BJ (cell line): ENCODE data around the gene PRRT2. TPM values are rescaled to one million over a fixed set of nuclear protein-coding genes. Genes with fewer than 3 reads are reported as not detected.
"Not testable (repeated sequence)": the region's sequence is repeated elsewhere in the genome, so short reads cannot be mapped to it uniquely, and the experiment has no call there.

Experiments used
- CTCF ChIA-PET: fragments of 350-600 bp; formaldehyde crosslinking; extraction: SDS; loops from one replicate; lab custom pipeline; 2021; ENCODE audit warnings: antibody characterized with exemption, inconsistent platforms; lab: Yijun Ruan, JAX
- POLR2A ChIA-PET: fragments of 300-600 bp; sonication (Branson Sonifier 250); formaldehyde crosslinking; extraction: SDS; loops from one replicate; lab custom pipeline; 2021; ENCODE audit warnings: antibody characterized with exemption; lab: Charles Lee
- DNase-seq: peaks from one replicate; pipeline ENCODE4 v3.0.0-alpha.2; 2011; ENCODE audit warnings: low read depth
- H3K27me3 ChIP-seq: 2 replicates; pipeline ENCODE4 v1.6.0; 2011; ENCODE audit warnings: low read length; ENCODE audit not compliant: control insufficient read depth, insufficient read depth
- H3K36me3 ChIP-seq: 2 replicates; pipeline ENCODE4 v1.5.1; 2011; ENCODE audit warnings: low read length; ENCODE audit not compliant: control insufficient read depth, insufficient read depth
- H3K4me3 ChIP-seq: 2 replicates; pipeline ENCODE4 v1.5.1; 2011; ENCODE audit warnings: low read depth, mild to moderate bottlenecking, control low read depth, low read length
- polyA plus RNA-seq: library from polyadenylated mRNA; depleted of rRNA; stranded (reverse); fragments of >200 nt; gene quantifications from 2 replicates; pipeline ENCODE4 v1.2.3, GENCODE V29; 2011
- TF ChIP-seq, protein P1 (sequence below): IDR thresholded peaks from 2 replicates; pipeline ENCODE4 v1.5.1; 2011; ENCODE audit warnings: low read depth, mild to moderate bottlenecking, control low read depth, inconsistent platforms, low read length, moderate library complexity; ENCODE audit not compliant: insufficient read depth

The PRRT2 gene
- polyA plus RNA-seq, 1 experiment, result 7.6 TPM

DNA sequence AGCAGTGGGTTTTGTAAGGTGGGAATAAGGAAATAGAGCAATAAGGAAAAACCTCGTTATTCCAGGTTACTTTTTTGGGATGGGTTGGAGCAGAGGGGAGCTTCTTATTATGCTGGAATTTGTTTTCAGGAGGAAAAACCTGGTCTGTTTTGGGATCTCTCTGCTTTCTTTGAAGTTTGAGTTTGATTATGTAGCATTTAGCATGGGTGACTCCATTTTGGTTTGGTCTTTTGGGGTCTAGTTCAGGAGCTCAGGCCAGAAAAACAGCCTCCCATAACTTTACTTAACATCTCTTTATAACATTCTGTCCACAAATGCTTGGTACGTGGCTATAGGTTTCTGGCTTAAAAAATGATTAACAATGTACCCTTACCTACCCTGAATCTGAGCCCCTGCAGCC is 42.5 kb upstream of the PRRT2 start:
- Histone ChIP-seq H3K4me3 (no peak overlapping the region), H3K36me3 (no peaks in the 10 kb centered on the region), H3K27me3 (peaks cover 7% of the 10 kb centered on the region)
- TF ChIP-seq, protein P1, sequence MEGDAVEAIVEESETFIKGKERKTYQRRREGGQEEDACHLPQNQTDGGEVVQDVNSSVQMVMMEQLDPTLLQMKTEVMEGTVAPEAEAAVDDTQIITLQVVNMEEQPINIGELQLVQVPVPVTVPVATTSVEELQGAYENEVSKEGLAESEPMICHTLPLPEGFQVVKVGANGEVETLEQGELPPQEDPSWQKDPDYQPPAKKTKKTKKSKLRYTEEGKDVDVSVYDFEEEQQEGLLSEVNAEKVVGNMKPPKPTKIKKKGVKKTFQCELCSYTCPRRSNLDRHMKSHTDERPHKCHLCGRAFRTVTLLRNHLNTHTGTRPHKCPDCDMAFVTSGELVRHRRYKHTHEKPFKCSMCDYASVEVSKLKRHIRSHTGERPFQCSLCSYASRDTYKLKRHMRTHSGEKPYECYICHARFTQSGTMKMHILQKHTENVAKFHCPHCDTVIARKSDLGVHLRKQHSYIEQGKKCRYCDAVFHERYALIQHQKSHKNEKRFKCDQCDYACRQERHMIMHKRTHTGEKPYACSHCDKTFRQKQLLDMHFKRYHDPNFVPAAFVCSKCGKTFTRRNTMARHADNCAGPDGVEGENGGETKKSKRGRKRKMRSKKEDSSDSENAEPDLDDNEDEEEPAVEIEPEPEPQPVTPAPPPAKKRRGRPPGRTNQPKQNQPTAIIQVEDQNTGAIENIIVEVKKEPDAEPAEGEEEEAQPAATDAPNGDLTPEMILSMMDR, result no peak
- CTCF ChIA-PET, result interaction anchor here (0.7 to 1.7 kb wide), 2 partner anchors 14 to 28 kb away, joined by 3 to 4 read pairs; no protein-coding TSS in a partner anchor
- DNase-seq, result no peak
- POLR2A ChIA-PET, result no interaction called here

DNA sequence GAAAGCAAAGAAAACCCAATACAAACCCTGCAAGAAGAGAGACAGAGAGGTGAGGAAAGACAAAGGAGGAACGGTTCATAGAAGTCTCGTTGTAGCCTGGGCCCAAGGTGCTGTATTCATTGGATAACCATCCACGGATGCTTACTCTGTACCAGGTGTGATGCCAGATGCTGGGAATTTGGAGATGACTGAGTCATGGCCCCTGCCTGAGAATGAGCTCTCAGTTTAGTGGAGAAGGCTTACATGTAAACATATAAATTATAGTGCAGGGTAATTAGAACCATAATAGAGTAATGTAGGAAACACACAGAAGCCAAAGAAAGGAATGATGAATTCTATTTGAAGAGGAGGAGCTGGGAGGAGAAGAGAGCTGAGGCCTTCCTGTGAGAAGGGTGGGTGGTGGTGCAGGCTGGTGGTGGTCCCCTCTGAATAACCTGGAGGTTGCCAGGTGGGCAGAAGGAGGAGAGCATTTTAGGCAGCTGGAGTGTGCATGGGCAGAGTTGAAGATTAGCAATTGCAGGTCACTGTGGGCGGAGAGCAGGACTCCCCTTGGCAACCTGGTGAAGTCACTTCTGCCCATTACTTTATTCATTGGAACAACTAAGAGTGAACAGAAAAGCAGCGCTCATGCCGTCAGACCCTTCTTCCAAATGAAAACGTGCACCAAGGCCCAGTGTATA is 41.6 kb upstream of the PRRT2 start:
- TF ChIP-seq, protein P1, result no peak
- H3K27me3 ChIP-seq, result peaks cover 6% of the 10 kb centered on the region

DNA sequence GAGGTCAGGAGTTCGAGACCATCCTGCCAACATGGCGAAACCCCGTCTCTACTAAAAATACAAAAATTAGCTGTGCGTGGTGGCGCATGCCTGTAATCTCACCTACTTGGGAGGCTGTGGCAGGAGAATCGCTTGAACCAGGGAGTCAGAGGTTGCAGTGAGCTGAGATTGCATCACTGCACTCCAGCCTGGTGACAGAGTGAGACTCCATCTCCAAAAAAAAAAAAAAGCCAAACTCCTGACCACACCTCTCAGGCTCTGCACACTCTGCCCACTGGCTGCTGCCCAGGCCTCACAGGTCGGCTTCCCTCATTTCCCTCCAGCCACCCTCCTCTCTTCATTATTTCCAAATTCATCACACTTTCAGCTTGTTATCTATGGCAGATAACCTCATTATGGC is 39.7 kb upstream of the PRRT2 start:
- H3K27me3 ChIP-seq, H3K36me3 ChIP-seq, H3K4me3 ChIP-seq, DNase-seq, POLR2A ChIA-PET: not testable (repeated sequence)
- CTCF ChIA-PET, result interaction anchor here (1.1 to 1.5 kb wide), 2 partner anchors 13 to 18 kb away, joined by 3 to 4 read pairs; no protein-coding TSS in a partner anchor

More for the DNA sequence above, 41.6 kb upstream of the PRRT2 start:
- Histone ChIP-seq H3K4me3 (no peak overlapping the region), H3K36me3 (no peaks in the 10 kb centered on the region)
- POLR2A ChIA-PET, result no interaction called here
- CTCF ChIA-PET, result interaction anchor here (1.0 to 1.7 kb wide), 2 partner anchors 13 to 20 kb away, joined by 3 to 4 read pairs; partner anchors contain the start of gene KIF22
- no peak for DNase-seq

DNA sequence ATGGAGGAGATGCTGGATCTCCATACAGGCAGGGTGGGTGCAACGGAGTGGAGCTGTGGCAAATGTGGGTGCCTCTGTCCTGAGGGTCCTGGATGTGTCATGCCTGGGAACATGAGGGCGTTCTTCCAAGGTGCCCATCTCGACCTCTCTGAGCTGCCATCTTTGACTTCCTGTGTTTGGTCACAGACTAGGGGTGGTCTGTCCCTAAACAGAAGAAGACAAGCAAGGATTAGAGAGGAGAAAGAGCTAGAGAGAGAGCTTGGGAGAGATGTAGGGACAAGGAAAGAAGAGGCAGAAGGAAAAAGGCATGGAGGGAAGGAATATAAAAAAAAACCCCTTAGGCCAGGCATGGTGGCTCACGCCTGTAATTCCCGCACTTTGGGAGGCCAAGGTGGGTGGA is 37.3 kb upstream of the PRRT2 start:
- ChIA-PET CTCF (interaction anchor here (0.6 to 2.0 kb wide), 4 partner anchors 10 to 60 kb away, joined by 3 to 11 read pairs (median 3); partner anchors contain the start of gene KIF22), POLR2A (no interaction called here)
- Histone ChIP-seq H3K36me3 (no peaks in the 10 kb centered on the region), H3K4me3 (no peak overlapping the region), H3K27me3 (peaks cover 6% of the 10 kb centered on the region)
- no peak for DNase-seq
- TF ChIP-seq, protein P1, result no peak

DNA sequence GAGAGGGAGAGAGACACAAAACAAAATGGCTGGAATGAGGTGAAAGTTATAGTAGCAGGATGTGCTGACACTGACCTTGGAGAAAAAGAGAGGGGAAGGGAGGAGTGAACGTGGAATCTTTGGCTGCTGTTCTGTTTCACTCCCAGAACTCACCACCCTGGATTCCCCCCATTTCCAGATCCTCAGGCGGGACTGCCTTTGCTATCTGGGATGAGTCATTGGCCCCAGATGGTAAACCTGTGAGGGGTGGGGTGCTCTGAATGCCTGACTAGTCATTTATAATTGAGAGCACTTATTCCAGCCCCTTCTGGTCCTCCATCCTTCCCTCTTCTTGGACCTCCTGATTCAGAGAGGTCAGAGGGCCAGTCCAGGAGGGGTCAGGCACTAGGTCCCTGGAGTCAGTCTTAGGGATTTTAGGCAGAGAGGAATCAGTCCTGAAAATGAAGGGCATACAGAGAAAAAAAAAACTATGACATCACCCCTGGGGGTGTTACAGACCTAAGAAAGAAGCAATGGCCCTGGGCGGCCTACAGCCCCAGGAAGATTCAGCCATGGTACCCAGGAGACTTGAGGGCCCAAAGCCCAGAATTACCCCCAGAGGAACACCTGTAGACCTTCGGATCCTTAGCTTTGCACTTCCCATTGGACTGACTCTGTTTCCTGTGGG is 36.1 kb upstream of the PRRT2 start:
- CTCF ChIA-PET, result interaction anchor here (1.0 kb wide), 2 partner anchors 9 to 37 kb away, joined by 3 read pairs; no protein-coding TSS in a partner anchor
- TF ChIP-seq, protein P1, result no peak
- Histone ChIP-seq H3K4me3 (no peak overlapping the region), H3K36me3 (no peaks in the 10 kb centered on the region), H3K27me3 (peaks cover 2% of the 10 kb centered on the region; the same call in 1 of the 2 replicates)
- POLR2A ChIA-PET, result no interaction called here
- no peak for DNase-seq
